Aortic smooth muscle cell (primary cell): Measurements from ENCODE around the gene TINAGL1. TPM values are rescaled to one million over a fixed set of nuclear protein-coding genes. Genes with fewer than 3 reads are reported as not detected.

Source experiments
- total RNA-seq: library from RNA; depleted of rRNA; stranded (reverse); fragments of >200 nt; gene quantifications from 2 replicates; pipeline ENCODE4 v1.2.3, GENCODE V29; 2014

Gene TINAGL1, protein sequence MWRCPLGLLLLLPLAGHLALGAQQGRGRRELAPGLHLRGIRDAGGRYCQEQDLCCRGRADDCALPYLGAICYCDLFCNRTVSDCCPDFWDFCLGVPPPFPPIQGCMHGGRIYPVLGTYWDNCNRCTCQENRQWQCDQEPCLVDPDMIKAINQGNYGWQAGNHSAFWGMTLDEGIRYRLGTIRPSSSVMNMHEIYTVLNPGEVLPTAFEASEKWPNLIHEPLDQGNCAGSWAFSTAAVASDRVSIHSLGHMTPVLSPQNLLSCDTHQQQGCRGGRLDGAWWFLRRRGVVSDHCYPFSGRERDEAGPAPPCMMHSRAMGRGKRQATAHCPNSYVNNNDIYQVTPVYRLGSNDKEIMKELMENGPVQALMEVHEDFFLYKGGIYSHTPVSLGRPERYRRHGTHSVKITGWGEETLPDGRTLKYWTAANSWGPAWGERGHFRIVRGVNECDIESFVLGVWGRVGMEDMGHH
- 212 and 291 TPM in 2 replicates for total RNA-seq

GRCh38 chr1:31576201-31576669 lies at the start of gene TINAGL1:
TSS of gene TINAGL1 (plus strand) at chr1:31576515. CDS start at chr1:31577149, 634 bp downstream.

GRCh38 chr1:31617218-31617915 lies 41.1 kb downstream of the TINAGL1 start, which contains the start of gene HCRTR1:
TSS of gene HCRTR1 (plus strand) at chr1:31617689. CDS start at chr1:31619193, 1,504 bp downstream.

Other genes starting within 250 kb of the TINAGL1 start
- 57.1 and 132 TPM in 2 replicates for gene FABP3, start 203.4 kb upstream of the TINAGL1 start, total RNA-seq
- 1.7 and 2.1 TPM in 2 replicates for gene SERINC2, start 163.3 kb upstream of the TINAGL1 start, total RNA-seq
- gene HCRTR1, start 41.2 kb downstream of the TINAGL1 start, total RNA-seq: 0.26 TPM in 1 of 2 replicates, not detected in the other
- 59.8 and 64.8 TPM in 2 replicates for gene PEF1, start 68.4 kb downstream of the TINAGL1 start, total RNA-seq
- 48.1 and 59.5 TPM in 2 replicates for gene COL16A1, start 127.5 kb downstream of the TINAGL1 start, total RNA-seq
- 4.0 and 4.9 TPM in 2 replicates for gene ADGRB2, start 187.8 kb downstream of the TINAGL1 start, total RNA-seq
- gene SPOCD1, start 239.5 kb downstream of the TINAGL1 start, total RNA-seq: 35.8 and 43.3 TPM in 2 replicates